Liver (tissue), 3 donors: ENCODE results near the gene DLX4.

ENCODE experiments used
- CTCF ChIP-seq: fragments of 150-350 bp; IDR thresholded peaks from 2 replicates; pipeline ENCODE4 v1.5.1; 2017; ENCODE audit warnings: improper control_type of control experiment, low read depth, low read length; ENCODE audit not compliant: missing input control
- HNF4A ChIP-seq, 2 donors: conservative IDR thresholded peaks; 2 replicates each; pipeline ENCODE4 v1.6.1; 2016; ENCODE audit warnings: antibody characterized with exemption in 2 of 2, mild to moderate bottlenecking in 2 of 2
- donor health status: healthy.
- donor health status: healthy.

DNA sequence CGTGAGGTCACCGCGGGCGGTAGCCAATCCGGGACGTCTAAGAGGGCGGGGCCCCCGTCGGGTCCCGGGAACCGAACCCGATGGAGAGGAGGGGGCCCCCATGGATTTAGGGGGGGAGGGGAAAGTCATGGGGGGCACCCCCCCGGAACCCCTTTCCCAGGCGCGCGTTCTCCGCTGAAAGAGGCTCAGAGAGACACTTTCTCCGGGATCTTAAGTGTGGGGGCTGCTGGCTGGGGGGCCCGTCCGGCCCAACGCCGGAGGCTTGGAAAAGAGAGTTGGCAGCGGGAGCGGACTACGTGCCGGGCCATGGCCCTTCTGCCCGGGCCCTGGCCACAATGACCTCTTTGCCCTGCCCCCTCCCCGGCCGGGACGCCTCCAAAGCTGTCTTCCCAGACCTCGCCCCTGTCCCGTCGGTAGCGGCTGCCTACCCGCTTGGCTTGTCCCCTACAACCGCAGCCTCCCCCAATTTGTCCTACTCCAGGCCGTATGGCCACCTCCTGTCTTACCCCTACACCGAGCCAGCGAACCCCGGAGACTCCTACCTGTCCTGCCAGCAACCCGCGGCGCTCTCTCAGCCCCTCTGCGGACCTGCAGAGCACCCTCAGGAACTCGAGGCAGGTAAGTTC lies at the start of gene DLX4:
- no peak for TF ChIP-seq HNF4A (conservative IDR thresholded peaks at IDR 0.05)
- TF ChIP-seq CTCF = no peak
